H1 (cell line): ENCODE results near the gene NLRC3. TPM values are rescaled to one million over a fixed set of nuclear protein-coding genes. Genes with fewer than 3 reads are reported as not detected.

Experiments used
- CHD1 ChIP-seq: IDR thresholded peaks from 2 replicates; pipeline ENCODE4 v1.6.1; 2012; ENCODE audit warnings: low read depth, low read length, improper control_type of control experiment
- CHD2 ChIP-seq: IDR thresholded peaks from 2 replicates; pipeline ENCODE4 v1.6.1; 2012; ENCODE audit warnings: low read length, improper control_type of control experiment
- CHD7 ChIP-seq: fragments of 300-600 bp; sonication (generic); IDR thresholded peaks from 2 replicates; pipeline ENCODE4 v1.7.1; 2012; ENCODE audit warnings: low read length, moderate library complexity, mild to moderate bottlenecking, inconsistent platforms; ENCODE audit not compliant: insufficient replicate concordance
- EGR1 ChIP-seq: IDR thresholded peaks from 2 replicates; pipeline ENCODE4 v1.6.1; 2011; ENCODE audit warnings: low read depth, low read length, borderline replicate concordance
- KDM4A ChIP-seq: IDR thresholded peaks from one replicate; pipeline ENCODE4 v1.7.1; 2012; ENCODE audit warnings: low read depth, mild to moderate bottlenecking, moderate library complexity, low read length, inconsistent platforms; ENCODE audit not compliant: severe bottlenecking
- RNF2 ChIP-seq: fragments of 200-900, 300-1000 bp; sonication (generic); IDR thresholded peaks from 2 replicates; pipeline ENCODE4 v1.7.1; 2016; ENCODE audit warnings: borderline replicate concordance, low read depth, mild to moderate bottlenecking, antibody characterized with exemption, low read length; ENCODE audit not compliant: poor library complexity, severe bottlenecking; ENCODE audit errors: missing control alignments
- SAP30 ChIP-seq: fragments of 300-600 bp; sonication (generic); IDR thresholded peaks from 2 replicates; pipeline ENCODE4 v1.7.1; 2012; ENCODE audit warnings: low read length, moderate library complexity, mild to moderate bottlenecking, inconsistent platforms; ENCODE audit not compliant: insufficient read depth, insufficient replicate concordance
- SP4 ChIP-seq: IDR thresholded peaks from 2 replicates; pipeline ENCODE4 v1.6.1; 2012; ENCODE audit warnings: low read length, inconsistent platforms
- TCF12 ChIP-seq: IDR thresholded peaks from 2 replicates; pipeline ENCODE4 v1.6.1; 2011; ENCODE audit warnings: low read depth, mild to moderate bottlenecking, low read length
- ZNF274 ChIP-seq: IDR thresholded peaks from 2 replicates; pipeline ENCODE4 v1.7.0; 2012; ENCODE audit warnings: low read length, borderline replicate concordance; ENCODE audit errors: extremely low read depth
- polyA plus RNA-seq, 7 experiments: library from polyadenylated mRNA; depleted of rRNA in 3 of 7; stranded (reverse) in 5 of 7; unstranded in 2 of 7; fragments of >200 nt in 5 of 7; fragments of 200-250 nt in 2 of 7; gene quantifications; 1 replicate in 5 of 7; 2 replicates in 1 of 7; 4 replicates in 1 of 7; pipeline versions ENCODE4 v1.2.1 to v1.2.3, GENCODE V29; 2011 to 2013; ENCODE audit warnings: missing spikeins in 2 of 7, mixed read lengths in 2 of 7
- total RNA-seq: library from RNA; stranded (reverse); fragmentation: NEBNext Ultra II Directional; extraction: Animal tissue kit (Norgen Biotek cat#: 25700); gene quantifications from 2 replicates; pipeline ENCODE4 v1.2.1, GENCODE V29; 2021

Gene NLRC3
- total and polyA plus RNA-seq, 2 of the 8 experiments (the other 6 are each of a cell fraction or from before 2014, with no cell fraction given): 0.18 to 0.20 TPM

GRCh38 chr16:3513892-3514583, 63.2 kb downstream of the NLRC3 start (continued):
- TF ChIP-seq CHD7 (no peak), KDM4A (no peak), EGR1 (no peak), ZNF274 (no peak), SP4 (no peak), TCF12 (no peak), RNF2 (no peak), SAP30 (no peak), CHD2 (no peak), CHD1 (no peak)
